NCI-H1417 (cell line): Measurements from ENCODE around the gene SAMD10.
"Not testable (repeated sequence)": the region's sequence is repeated elsewhere in the genome, so short reads cannot be mapped to it uniquely, and the experiment has no call there.

Source experiments
- DNase-seq, 3 experiments: peaks; one replicate each; lab custom pipeline; 2025; lab: John Stamatoyannopoulos, UW

Gene SAMD10

GRCh38 chr20:64001607-64002011, 22.2 kb upstream of the SAMD10 start:
- peak in 2 of 3 experiments; percentile 14 to 67 for DNase-seq

- no peak for DNase-seq
Observed at GRCh38 chr20:64000906-64001305, 21.5 kb upstream of the SAMD10 start.

GRCh38 chr20:63982937-63983336, 3.5 kb upstream of the SAMD10 start:
- no peak for DNase-seq

- peak; percentile 96 to 99 (median 99) for DNase-seq
Observed at GRCh38 chr20:63980806-63981728, 1.6 kb upstream of the SAMD10 start, which contains the start of gene PRPF6. PRPF6 (plus strand) TSS chr20:63981132; CDS start chr20:63981246, 114 bp downstream.

- peak in 2 of 3 experiments; percentile 65 to 73 for DNase-seq
Observed at GRCh38 chr20:63980317-63980805, 919 bp upstream of the SAMD10 start.

- DNase-seq = no peak
Observed at GRCh38 chr20:63979229-63979556, 249 bp downstream of the SAMD10 start.

- DNase-seq = peak; percentile 58 to 75 (median 74)
Observed at GRCh38 chr20:63978319-63979228, 868 bp downstream of the SAMD10 start.

- DNase-seq = no peak
Observed at GRCh38 chr20:63977739-63978276, 1.6 kb downstream of the SAMD10 start.

GRCh38 chr20:63976980-63977738, 2.3 kb downstream of the SAMD10 start:
- DNase-seq = no peak

- DNase-seq = not testable (repeated sequence)
Observed at GRCh38 chr20:63976511-63976910, 2.9 kb downstream of the SAMD10 start.

GRCh38 chr20:63974402-63975200, 4.8 kb downstream of the SAMD10 start:
- peak; percentile 30 to 99 (median 96) for DNase-seq

GRCh38 chr20:63973636-63974401, 5.6 kb downstream of the SAMD10 start:
- peak; percentile 84 to 92 (median 89) for DNase-seq

- DNase-seq = no peak
Observed at GRCh38 chr20:63973160-63973479, 6.3 kb downstream of the SAMD10 start.

GRCh38 chr20:63972312-63973159, 6.9 kb downstream of the SAMD10 start:
- DNase-seq = no peak

GRCh38 chr20:63971960-63972311, 7.5 kb downstream of the SAMD10 start:
- DNase-seq = not testable (repeated sequence)

- DNase-seq = no peak
Observed at GRCh38 chr20:63970714-63971431, 8.6 kb downstream of the SAMD10 start.

- DNase-seq = peak; percentile 63 to 81 (median 68)
Observed at GRCh38 chr20:63969838-63970713, 9.4 kb downstream of the SAMD10 start, which contains the start of gene ZNF512B. ZNF512B (minus strand) TSS chr20:63969930; CDS start chr20:63967950, 1,980 bp downstream.
